Activated gamma-delta T cell treated with anti-CD3 and anti-CD28 coated beads, Interleukin-2, amount 50 U/mL, for 16 hours (primary cell): Measurements from ENCODE around the gene AGT.

Experiments
- DNase-seq: peaks from one replicate; pipeline ENCODE4 v3.0.0-alpha.2; 2020; ENCODE audit warnings: low read depth

AGT gene

DNA sequence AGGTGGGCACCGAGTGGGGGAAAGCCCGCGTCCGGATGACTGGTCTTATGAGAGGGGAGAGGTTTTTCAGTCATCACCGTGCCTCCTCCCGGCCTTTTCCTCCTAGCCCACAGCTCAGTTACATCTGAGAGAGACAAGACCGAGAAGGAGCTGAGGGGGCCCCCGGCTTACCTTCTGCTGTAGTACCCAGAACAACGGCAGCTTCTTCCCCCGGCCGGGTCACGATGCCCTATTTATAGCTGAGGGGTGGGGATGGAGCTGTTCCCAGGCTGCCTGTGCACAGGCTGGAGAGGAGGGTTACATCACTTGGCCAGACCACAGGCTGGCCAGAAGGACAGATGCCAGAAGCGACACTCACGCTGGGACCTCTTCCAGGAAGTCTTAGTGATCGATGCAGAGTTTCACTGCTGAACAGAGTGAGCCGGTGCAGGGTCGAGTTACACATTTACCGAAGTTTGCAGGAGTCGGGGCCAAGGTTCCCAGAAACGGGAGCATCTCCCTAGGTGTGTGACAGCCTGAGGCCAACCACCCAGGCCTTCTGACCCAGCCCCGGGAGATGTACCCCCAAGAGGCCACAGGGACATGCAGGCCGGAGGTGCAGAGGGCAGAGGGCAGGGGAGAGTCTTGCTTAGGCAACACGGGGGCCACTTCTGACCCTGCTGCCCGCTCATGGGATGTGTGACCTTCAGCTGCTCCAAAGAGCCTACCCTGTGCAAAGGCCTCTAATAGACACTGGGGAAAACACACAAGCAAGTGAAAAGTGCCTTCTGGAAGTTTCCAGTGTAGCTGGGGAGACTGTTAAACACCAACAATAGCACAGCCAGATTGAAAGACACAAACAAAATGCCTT, at the start of gene AGT:
TSS of gene AGT (minus strand) at position 208 of the 850 bp plus-strand sequence. CDS start 3,299 bp downstream, outside the sequence.
- no peak for DNase-seq

DNA sequence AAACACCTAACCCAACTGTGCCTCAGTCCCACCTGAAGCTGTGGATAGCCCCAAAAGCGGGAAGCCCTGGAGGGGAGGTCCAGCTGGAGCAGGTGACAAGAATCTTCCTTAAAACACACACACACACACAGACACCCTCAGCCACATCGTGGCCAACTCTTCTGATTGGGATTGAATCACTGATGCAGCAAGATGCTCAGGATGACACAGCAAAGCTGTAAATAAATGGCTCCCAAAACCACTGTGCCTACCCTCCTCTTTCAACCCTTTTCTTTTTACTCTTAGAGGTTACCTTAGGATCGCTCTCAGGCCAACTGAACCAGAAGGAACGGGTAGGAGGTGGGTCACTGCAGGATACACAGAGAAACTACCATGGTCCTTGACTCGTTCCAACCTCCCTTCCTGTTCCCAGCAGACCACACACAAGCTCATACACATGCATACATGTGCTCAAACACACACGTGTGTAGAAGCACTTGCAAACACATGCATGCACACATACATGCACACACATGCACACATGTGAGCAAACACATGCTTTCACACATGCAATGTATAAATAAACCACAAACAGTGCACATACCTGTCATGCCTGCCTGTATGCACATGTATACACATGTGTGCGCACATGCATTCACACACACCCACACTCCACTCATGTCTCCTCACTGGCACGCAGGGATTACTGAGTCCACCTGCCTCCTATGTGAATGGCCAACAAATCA, 47.7 kb upstream of the AGT start:
- no peak for DNase-seq

DNA sequence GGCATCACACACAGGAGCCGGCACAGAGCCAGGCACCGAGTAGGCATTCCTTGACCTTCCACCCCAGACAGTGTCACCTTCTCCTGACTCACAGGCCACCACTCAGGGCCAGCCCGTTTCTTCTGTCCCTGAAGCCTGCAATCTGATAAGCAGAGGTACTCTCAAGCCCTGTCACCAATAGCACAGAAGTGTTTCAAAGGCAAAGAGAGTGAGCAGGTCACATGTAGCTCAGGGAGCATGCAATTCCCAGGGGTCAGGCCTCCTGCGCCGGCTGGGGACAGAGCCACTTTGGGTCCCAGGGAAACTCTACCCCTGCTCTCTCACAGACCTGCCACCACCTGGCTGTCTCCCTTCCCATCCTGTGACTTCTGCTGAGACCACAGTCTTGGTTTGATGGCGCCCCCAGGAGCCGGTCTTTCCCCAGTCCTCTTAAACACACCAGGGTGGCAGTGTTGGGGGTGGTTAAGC, 46.5 kb upstream of the AGT start:
- no peak for DNase-seq

DNA sequence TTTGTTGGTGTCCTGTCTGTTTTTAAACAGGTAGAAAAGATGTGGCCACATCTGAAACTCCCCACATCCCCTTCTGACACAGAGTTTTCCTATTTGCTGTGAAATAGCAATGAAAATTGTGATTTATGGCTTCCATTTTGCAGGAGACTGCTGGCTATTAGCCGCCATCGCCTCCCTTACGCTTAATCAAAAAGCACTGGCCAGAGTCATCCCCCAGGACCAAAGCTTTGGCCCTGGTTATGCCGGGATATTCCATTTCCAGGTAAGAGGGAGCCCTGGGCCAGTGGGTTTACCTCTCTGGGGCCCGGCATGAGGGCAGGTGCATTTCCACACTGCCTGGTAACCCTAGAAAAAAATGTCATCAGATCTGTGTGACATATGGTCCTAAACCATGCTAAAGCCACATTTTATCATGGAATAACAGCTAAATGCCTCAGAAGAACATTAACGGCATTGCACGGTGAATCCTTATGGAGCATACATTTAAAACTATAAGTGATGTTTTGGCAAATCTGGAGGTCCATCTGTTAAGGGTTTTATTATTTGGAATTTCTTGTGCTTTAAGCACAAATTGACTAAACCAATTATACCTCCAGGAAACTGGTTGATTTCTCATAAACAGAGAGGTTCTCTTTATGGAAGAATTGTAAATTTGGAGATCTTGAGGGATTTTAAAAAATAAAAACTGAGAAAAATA, 45.6 kb upstream of the AGT start:
- no peak for DNase-seq

DNA sequence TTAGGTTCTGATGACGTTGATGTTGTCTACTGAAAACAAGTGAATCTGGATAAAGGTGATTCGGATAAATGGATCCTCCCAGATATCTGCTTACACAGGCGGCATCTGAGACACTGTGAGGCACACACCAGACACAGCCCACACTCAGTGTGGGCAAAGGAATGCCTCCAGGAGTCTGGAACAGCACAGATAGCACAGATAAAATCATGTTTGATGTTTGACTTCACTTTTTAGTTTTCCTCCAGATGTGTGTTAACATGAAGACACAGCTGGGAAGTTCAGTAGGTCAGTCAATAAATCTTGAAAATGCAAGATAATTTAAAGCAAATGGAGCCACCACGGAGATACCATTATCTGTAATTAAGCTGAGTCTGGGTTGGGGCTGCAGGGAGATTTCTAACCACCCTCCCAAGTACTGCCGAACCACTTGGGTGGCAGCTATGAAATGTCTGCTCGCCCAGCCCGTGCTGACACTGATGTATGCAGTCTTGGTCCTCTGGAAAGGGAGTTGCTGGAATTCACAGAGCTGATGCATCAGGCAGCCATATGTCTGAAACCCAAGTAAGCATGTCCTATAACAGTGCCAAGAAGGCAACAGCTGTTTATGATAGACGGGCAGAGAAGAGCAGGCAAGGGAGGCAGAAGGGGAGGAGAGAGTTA, 44.9 kb upstream of the AGT start:
- no peak for DNase-seq

DNA sequence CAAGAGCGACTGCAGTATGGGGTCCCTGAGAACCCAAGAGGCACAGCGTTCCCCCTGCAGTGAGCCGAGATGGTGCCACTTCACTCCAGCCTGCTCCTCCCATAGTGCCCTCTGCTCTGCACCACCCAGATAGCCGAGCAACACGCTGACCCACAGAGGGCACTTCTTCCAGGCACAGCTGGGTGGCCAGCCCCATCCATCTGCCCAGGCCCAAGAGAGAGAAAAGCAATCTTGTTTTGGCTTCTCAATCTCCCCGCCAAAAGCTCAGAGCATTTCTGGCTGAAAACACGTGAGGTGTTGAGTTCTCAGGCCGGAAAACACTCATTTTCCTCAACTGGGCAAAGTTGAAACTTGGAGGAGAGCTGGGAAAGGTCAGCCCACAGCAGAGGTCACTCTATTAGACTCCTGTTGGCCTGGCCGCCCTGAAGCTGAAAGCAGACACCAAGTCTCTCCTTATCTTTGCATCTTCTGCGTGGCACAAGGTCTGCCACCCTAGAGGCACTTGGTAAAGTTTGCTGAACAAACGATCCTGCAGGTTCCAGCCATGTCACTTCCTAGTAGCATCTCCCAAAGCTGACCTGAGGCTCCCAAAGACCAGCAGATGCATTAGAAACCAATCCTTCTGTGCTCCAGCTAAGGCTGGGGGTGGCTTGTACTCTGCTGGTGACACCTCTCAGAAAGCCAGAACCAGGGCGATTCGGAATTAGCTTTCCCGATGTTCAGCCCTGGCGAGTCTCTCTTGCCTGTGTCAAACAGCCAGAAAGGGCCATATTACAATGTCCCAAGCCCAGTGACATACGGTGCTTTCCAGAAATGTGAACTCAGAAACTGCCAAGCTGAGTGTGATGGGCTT, 44.2 kb upstream of the AGT start:
- DNase-seq: no peak

DNA sequence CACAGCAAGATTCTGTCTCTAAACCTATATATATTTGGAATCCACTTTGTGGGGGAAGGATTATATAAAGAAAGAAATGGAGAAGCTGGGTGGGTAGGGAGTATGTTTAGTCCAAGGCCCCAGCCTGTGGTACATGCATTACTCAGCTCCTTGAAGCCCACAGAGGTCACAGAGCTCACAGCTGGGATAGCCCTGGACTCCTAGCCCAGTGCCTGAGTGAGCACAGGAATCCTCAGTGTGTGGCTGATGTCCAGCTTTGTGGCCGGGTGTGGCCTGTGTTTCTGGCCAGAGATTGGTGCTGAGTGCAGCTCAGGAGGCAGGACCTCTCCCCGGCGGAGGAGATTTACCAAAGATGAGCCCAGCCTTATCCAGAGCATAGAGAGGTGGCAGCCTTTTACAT, 40.9 kb upstream of the AGT start:
- no peak for DNase-seq

DNA sequence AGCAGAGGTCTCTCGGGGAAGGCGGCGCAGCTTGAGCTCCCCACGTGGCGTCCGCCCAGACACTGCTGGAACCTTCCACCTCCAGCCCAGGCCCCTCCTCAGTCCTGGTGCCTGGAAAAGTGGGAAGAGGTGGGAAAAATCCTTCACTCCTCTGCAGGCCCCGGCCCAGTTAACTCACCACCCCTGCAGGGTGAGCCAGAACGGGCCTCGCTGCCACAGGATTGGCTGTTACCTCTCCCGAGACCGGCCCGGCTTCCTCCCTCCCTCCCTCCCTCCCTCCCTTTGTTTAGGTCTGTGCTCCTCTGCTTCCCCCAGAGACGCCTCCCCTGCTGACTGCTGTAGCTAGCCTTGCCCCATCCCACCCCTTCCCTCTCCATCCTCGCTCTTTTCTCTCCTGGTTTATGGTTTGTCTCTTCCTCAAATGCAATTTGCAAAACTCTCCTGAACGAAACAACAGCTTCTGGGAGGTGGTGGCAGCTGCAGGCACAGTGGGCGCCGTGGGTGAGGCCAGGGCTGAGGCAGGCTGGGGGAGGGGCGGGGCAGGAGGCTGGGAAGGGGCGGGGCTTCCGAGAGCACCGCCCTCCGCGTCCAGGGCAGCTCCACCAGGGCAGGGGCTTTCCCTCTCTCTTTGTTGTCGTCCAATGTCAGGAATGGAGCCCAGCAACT, 39.8 kb upstream of the AGT start:
- DNase-seq: no peak

DNA sequence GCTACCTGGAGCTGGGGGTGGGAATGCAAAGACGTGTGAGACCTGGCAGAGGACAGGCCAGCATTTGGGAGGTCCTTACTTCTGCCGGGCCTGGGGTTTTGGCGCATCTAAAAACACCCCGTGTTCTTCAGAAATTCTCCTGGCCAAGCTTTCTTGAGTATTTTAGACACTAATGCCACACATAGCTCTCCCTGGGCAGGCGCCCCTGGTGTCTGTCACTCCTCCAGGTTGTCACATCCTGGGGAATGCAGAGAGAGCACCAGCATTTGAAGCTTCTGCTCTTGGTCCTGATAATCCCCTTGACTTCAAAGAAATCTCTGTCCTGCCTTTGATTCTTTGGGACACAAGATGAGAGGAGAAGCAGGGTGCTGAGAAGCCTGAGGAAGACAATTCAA, 39.3 kb upstream of the AGT start:
- DNase-seq: no peak

DNA sequence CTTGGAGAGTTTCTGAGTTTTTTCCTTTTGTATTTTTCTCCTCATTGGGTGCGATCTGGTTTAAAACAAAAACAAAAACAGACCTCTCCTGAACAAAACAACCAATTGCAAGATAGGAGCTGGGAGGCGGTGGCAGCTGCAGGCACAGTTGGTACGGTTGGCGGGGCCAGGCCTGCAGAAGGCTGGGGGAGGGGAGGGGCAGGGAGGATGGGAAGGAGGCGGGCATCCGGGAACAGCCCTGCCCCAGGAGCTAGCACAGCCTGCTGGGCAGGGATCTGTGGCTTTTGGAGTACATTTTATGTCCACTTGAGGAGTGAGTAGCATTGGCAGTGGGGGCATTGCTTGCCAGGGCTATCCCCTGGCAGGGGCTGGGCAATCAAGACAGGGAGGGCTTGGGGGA, 38.5 kb upstream of the AGT start:
- no peak for DNase-seq

DNA sequence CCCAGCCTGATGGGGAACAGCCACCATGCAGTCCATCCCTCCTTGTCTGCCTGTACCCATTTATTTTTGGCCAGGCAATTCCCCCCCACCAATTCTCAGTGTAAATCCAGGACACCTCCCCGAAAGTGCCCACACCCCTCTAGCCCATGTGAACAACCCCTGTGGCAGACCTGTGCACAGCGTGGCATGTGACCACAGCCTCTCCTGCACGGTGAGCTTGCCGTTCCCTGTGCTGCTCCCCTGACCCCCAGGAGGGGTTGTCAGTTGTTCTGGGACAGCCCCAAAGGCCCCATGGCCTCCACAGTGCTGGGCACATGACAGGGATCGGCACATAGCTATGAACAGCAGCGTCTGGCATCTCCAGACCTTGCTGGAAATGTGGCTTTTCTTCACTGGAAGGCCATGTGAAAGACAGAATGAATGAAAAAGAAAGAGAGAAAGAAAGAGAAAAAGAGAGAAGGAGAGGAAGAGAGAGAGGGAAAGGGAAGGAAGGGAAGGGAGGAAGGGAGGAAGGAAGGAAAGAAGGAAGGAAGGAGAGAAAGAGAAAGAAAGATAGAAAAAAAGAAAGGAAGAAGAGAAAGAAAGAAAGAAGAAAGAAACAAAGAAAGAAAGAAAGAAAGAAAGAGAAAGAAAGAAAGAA, 37.2 kb upstream of the AGT start:
- DNase-seq: no peak

DNA sequence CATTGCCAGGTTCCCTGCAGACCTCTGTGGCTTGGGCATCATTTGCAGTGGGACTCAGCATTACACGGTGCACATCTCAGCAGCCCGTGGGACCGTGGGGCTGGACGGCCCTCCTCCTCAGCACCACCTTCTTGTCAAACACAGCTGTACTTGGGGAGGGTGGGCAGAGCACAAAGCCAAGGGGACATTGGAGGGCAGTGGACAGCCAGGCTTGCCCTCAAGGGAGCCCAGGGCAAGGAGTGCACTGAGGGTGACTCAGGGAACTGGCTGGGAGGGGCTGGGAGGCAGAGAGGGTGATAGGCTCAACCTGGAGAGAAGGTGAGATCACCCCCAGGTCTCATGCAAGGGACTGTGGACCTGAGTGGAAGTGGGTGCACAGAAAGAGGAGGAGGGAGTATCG, 36.7 kb upstream of the AGT start:
- no peak for DNase-seq

DNA sequence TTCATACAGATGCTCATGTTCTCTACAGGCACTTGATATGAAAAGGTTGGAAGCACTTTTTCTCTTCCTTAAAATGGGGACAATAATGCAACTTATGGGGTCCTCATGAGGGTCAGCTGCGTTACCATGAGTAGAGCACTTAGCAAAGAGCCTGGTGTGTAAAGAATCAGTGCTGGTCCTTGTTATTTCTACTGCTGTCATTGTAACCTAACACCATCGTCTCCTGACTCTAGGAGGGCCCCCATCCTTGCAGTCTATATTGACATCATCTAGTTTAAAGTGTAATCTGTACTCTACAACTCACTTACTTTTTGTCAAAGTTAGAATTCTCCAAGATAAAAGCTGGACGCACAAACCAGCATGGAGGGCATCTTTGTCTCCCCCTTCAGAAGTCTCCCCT, 35.7 kb upstream of the AGT start:
- no peak for DNase-seq

DNA sequence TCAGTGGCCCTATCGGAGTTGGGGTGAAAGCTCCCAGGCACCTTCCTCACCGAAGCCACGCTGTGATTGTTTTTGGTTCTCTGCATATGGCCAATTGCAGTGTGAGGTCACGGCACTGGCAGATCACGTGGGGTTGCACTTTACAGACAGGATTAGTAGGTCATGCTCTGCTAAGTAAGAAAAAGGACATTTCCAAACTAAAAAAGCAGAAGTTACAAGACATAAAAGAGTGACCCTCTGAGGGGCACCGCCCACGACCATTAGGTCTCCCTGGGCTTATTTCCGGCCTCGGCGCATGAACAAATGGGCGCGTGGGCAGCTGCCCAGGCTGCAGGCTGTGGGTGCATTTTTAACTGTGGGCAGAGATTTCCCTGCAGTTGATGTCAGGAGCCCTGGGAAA, 35.2 kb upstream of the AGT start:
- DNase-seq: no peak

DNA sequence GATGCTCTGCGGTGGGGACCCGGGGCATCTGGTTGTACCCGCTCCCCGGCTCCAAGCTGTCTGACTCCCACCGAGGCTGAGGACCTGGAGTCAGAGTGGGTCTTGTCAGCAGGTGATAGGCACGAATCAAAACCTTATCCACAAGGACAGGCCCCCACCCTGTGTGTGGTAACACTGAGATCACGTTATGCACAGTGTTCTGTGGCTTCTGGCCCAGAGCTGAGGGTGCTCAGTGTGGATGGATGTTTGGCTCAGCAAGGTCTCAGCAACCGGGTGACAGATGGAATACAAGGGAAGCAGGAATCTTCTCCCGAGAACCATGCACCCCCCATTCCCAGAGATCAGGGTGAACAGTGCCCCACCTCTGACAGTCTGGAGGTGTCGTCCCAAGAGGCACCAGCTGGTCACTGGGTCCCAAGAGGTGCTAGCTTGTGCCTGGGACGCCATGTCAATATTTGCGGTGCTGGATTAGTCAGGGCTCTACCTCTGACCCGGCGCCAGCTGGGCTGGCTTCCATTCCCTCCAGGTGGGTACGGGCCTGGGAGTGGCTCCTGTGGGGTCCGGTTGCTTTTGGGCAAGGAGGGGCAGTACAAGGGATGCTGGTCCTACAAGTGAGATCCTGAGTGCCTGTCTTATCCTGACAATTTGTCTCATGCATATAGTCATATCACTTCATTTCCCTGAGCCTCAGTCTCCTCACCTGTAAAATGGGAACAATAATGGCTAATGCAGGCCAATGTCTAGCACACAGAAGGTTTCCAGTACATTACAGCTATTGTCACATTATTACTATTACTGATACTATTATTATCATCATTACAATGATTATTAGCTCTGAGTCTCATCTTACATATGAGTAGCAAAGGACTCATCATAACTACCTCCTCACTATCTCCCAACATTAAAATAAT, 34.2 kb upstream of the AGT start:
- no peak for DNase-seq

DNA sequence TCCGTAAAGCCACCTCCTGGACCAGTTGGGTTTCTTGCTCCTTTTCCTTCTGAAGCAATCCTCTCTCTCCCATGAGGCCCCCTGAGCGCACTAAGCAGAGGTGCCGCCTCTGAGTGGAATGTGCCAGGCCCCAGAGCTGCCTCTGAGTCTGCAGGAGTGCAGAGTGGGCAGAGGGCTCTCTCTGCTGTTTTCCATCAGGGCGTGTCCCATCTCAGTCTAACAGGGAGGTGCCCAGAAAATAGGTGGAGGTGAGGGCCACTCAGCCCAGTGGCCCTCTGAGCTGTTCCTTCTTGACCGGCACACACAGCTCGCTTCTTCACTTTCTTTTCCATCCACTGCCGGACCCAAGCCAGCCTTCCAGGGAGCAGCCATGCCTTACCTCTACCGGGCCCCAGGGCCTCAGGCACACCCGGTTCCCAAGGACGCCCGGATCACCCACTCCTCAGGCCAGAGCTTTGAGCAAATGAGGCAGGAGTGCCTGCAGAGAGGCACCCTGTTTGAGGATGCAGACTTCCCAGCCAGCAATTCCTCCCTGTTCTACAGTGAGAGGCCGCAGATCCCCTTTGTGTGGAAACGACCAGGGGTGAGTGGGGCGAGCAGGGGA, 33.3 kb upstream of the AGT start, which contains the start of gene CAPN9:
TSS of gene CAPN9 (plus strand) at position 262 of the 604 bp plus-strand sequence. CDS start at position 371, 109 bp downstream.
- no peak for DNase-seq

DNA sequence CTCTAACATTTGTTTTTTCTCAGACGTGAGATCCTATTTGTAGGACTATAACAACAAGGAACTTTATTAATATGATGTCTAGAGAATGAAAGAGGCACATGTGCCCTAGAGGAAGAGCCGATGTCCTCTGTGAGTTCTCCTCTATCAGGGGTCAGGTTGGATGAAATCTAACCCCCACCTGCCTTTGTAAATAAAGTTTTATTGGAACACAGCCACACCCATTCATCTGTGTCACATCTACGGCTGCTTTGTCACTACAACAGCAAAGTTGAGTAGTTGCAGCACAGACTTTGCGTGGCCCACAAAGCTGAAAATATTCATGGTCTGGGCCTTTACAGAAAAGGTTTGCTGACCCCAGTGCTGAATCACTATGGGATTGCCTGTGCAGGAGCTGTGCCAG, 32.7 kb upstream of the AGT start:
- no peak for DNase-seq

DNA sequence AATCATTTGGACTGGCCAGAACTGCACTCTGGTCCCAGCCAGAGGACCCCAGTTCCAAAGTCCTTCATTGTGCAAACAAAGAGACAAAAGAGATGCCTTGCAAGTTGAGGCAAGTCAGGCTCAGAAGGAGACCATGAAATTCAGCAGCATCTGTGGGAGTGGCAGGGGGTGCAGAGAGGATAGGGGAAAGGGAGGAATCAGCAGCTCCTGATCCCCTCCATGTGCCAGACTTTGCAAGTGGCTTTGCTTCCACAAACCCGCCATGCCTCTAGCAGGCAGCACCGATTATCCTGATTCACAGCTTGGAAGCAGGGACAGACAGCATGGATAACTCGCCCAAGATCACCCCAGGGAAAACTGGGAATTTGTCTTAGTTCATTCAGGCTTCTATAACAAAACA, 31.1 kb upstream of the AGT start:
- DNase-seq: no peak

DNA sequence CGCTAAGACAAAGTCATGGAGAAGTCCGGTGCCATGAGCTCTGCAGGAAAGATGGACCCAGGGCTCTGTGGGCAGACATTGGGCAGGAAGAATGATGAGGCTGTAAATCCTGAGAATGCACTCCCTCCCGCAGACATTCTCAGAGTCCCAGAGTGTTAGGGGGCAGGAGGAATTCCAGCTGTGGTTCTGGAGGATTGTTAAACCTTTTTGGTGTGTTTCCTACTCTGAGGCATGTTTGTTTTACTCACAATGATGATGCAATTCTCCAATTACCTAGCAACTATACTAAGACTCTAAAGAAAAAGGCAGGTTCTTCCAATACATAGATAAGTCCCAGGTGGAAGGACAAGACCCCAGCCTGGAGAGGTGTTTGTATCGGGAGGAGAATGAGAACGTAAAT, 30.5 kb upstream of the AGT start:
- no peak for DNase-seq
